Fibroblast of the aortic adventitia (primary cell): ENCODE measurements around the gene TMTC2. TPM values are rescaled to one million over a fixed set of nuclear protein-coding genes. Genes with fewer than 3 reads are reported as not detected.

Experiments used
- DNase-seq: peaks from one replicate; pipeline ENCODE4 v3.0.0-alpha.2; 2010; ENCODE audit warnings: low read depth
- H3K4me3 ChIP-seq: 2 replicates; pipeline ENCODE4 v1.5.1; 2011; ENCODE audit warnings: low read depth, mild to moderate bottlenecking, control low read depth, low read length, moderate library complexity
- total RNA-seq: library from RNA; depleted of rRNA; stranded (reverse); fragments of >200 nt; gene quantifications from 2 replicates; pipeline ENCODE4 v1.2.3, GENCODE V29; 2012; ENCODE audit warnings: low replicate concordance
- TF ChIP-seq, protein P1 (sequence below): IDR thresholded peaks from 2 replicates; pipeline ENCODE4 v1.5.1; 2011; ENCODE audit warnings: mild to moderate bottlenecking, low read length, control low read depth, inconsistent platforms; ENCODE audit not compliant: insufficient read depth

The TMTC2 gene
- total RNA-seq, 1 donor, result 21.1 TPM

DNA sequence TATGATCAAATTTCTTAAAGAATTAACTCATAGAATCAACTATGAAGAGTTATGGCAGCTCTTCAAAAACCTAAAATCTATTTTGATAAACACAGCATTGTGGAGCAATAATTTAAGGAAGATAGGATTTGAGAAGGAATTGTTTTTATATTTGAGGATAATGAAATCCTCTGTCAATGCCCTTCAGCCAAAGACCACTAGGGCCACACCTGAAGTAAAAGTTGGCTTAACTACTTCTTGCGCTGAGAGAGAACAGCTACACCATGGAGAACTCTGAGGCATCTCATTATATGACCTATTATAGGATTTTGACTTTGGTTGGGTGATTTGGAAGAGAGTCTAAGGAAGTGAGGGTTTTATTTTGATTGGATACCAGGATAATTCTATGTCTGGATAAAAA is 237.2 kb downstream of the TMTC2 start:
- DNase-seq, result no peak
- TF ChIP-seq, protein P1, sequence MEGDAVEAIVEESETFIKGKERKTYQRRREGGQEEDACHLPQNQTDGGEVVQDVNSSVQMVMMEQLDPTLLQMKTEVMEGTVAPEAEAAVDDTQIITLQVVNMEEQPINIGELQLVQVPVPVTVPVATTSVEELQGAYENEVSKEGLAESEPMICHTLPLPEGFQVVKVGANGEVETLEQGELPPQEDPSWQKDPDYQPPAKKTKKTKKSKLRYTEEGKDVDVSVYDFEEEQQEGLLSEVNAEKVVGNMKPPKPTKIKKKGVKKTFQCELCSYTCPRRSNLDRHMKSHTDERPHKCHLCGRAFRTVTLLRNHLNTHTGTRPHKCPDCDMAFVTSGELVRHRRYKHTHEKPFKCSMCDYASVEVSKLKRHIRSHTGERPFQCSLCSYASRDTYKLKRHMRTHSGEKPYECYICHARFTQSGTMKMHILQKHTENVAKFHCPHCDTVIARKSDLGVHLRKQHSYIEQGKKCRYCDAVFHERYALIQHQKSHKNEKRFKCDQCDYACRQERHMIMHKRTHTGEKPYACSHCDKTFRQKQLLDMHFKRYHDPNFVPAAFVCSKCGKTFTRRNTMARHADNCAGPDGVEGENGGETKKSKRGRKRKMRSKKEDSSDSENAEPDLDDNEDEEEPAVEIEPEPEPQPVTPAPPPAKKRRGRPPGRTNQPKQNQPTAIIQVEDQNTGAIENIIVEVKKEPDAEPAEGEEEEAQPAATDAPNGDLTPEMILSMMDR, result no peak
- H3K4me3 ChIP-seq, result no peak overlapping the region

DNA sequence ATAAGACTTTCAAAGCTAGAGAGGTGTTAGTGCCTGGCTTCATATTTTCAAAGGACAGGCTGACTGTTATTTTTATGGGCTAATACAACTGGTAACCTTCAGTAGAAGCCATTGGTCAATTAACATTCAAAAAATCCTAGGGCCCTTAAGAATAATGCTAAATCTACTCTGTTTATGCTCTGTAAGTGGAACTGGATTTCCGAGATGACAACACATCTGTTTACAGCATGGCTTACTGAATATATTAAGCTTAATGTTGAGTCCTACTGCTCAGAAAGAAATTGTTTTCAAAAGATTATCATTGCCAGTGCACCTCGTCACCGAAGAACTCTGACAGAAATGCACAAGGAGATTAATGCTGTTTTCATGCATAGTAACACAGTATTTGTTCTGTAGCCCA is 239.9 kb downstream of the TMTC2 start:
- H3K4me3 ChIP-seq, result no peak overlapping the region
- DNase-seq, result no peak
- TF ChIP-seq, protein P1, result no peak

DNA sequence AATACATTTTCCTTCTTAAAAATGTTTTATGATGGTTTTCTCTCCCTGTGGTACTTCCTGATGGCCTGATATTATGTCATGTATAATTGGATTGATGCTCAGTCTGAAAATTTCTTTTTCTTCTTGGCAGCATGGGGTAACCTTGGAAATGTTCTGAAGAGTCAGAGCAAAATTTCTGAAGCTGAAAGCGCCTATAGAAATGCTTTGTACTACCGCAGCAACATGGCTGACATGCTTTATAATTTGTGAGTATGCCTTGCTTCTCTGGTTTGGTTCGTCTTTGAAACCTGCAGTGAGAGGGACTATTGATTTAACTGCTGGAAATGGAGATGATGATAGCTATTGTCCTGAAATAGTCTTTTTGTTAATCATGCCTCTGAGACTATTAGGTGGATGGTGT is 243.6 kb downstream of the TMTC2 start:
- TF ChIP-seq, protein P1, result no peak
- no peak overlapping the region for H3K4me3 ChIP-seq
- DNase-seq, result no peak

- no peak for DNase-seq
- no peak overlapping the region for H3K4me3 ChIP-seq
- TF ChIP-seq, protein P1, result no peak
Observed at GRCh38 chr12:82931349-82932116, 244.8 kb downstream of the TMTC2 start.

DNA sequence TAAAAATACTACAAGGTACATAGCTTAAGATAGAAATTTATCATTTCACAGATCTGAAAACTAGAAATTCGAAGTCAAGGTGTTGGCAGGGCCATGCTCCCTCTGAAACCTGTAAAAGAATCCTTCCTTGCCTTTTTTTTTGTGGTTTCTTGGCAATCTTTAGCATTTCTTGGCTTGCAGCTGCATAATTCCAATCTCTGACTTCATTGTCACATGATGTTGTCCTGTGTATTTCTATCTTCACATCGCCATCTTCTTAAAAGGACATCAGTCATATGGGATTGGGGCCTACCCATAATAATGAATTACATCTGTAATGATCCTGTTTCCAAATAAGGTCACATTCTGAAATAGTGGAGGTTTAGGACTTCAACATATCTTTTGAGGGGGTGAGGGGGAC is 250.4 kb downstream of the TMTC2 start:
- H3K4me3 ChIP-seq, result no peak overlapping the region
- TF ChIP-seq, protein P1, result no peak
- DNase-seq, result peak; percentile 50

DNA sequence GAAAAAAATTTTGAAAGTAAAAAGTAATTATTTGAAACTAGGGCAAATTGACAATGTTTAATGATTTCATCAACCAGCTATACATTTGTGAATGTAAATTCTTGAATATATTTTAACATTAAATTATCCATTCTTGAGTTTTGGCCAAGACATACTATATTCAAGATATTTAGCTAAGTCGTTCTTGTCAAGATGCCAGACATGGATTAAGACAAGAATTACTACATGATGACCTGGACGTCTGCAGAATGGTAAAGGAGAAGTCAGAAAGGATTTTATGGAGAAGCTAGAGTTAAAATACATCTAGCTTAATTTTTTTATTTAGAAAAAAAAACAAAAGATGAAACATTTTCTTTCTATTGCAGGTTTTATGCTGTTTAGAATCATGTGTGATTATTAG is 255.8 kb downstream of the TMTC2 start:
- DNase-seq, result no peak
- TF ChIP-seq, protein P1, result no peak
- H3K4me3 ChIP-seq, result no peak overlapping the region

DNA sequence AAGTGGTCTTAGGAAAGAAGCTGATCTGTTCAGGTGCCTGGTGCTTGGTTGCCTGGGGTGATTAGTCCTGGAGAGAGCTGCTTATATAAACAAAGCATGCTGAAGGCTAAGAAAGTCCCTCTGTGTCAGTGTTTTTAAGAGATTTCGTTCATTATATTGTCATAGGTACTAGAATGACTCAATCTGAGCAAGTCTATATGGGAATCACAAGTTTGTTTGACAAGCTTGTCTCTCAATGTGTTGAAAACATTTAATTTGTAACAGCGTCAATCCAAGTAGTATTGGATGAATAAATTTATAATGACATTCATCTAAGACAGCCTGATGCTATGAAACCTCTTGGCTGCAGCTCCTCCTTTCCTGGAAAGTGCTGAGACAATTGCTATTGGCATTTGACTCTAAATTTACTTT is 256.3 kb downstream of the TMTC2 start:
- DNase-seq, result no peak
- H3K4me3 ChIP-seq, result no peak overlapping the region
- TF ChIP-seq, protein P1, result no peak
